ENCODE measurements around the gene LDLRAD4. TPM values are rescaled to one million over a fixed set of nuclear protein-coding genes. Genes with fewer than 3 reads are reported as not detected.

LDLRAD4 gene
- total RNA-seq, 4 donors from 2014 or later: 14.0 to 36.9 (median 29.3) TPM

DNA sequence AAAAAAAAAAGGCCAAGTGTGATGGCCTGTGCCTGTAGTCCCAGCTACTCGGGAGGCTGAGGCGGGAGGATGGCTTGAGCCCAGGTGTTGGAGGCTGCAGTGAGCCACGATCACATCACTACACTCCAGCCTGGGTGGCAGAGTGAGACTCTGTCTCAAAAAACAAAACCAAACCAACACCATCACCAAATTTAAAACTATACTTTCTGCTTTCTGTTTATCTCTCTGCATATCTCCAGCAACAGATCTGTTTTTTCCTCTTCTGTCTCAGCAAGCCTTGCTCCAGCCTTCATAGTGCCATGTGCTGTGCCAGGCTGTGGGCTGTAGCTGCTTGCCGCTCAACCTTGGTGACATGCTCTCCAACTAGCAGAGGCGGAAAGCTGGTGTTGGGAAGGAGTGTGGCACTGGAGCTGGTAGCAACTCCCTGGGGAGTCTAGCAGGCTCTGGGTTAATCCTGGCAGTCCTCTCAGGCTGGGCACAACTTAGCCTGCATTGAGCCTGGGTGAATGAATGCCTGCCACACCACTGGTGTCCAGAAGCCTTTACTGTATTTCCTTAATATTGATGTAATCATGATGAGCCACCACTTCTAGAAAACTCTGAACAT is 204.1 kb downstream of the LDLRAD4 start:
- Histone ChIP-seq H3K9me3 (no peaks in the 10 kb centered on the region), H3K4me1 (no peaks in the 10 kb centered on the region), H3K27me3 (no peaks in the 10 kb centered on the region), H3K36me3 (no peaks in the 10 kb centered on the region), H3K4me3 (no peak overlapping the region), H3K27ac (no peak overlapping the region)
- TF ChIP-seq POLR2A (IDR thresholded peaks at IDR 0.05): no peak
- no peak for TF ChIP-seq EP300 (IDR thresholded peaks at IDR 0.05)
- TF ChIP-seq, protein P1, sequence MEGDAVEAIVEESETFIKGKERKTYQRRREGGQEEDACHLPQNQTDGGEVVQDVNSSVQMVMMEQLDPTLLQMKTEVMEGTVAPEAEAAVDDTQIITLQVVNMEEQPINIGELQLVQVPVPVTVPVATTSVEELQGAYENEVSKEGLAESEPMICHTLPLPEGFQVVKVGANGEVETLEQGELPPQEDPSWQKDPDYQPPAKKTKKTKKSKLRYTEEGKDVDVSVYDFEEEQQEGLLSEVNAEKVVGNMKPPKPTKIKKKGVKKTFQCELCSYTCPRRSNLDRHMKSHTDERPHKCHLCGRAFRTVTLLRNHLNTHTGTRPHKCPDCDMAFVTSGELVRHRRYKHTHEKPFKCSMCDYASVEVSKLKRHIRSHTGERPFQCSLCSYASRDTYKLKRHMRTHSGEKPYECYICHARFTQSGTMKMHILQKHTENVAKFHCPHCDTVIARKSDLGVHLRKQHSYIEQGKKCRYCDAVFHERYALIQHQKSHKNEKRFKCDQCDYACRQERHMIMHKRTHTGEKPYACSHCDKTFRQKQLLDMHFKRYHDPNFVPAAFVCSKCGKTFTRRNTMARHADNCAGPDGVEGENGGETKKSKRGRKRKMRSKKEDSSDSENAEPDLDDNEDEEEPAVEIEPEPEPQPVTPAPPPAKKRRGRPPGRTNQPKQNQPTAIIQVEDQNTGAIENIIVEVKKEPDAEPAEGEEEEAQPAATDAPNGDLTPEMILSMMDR (IDR thresholded peaks at IDR 0.05): no peak
- no peak for DNase-seq (ENCODE audit: low spot score in 2 of 2)
- 89 to 94% methylated on average over 5 of the region's 5 CpGs for WGBS, 2 donors

DNA sequence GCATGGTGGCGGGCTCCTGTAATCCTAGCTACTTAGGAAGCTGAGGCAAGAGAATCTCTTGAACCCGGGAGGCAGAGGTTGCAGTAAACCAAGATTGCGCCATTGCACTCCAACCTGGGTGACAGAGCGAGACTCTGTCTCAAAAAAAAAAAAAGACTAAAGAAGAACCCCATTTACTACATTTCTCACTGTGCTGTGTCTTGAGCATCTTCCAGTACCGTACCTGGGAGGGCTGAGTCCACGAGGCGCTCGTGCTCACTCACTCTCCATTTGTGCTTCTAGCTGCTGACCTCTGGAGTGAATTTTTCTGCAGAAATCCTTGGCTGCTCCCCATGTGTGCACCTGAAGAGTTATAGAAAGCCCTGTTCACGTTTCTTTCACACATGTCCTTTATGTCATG is 204.8 kb downstream of the LDLRAD4 start:
- whole genome bisulfite sequencing, 2 donors: 93 to 95% methylated on average over 9 of the region's 9 CpGs
- Histone ChIP-seq H3K9me3 (no peaks in the 10 kb centered on the region), H3K4me1 (no peaks in the 10 kb centered on the region), H3K36me3 (no peaks in the 10 kb centered on the region), H3K27me3 (no peaks in the 10 kb centered on the region), H3K27ac (no peak overlapping the region), H3K4me3 (no peak overlapping the region)
- TF ChIP-seq, protein P1 (IDR thresholded peaks at IDR 0.05): no peak
- DNase-seq (ENCODE audit: low spot score in 2 of 2): no peak

DNA sequence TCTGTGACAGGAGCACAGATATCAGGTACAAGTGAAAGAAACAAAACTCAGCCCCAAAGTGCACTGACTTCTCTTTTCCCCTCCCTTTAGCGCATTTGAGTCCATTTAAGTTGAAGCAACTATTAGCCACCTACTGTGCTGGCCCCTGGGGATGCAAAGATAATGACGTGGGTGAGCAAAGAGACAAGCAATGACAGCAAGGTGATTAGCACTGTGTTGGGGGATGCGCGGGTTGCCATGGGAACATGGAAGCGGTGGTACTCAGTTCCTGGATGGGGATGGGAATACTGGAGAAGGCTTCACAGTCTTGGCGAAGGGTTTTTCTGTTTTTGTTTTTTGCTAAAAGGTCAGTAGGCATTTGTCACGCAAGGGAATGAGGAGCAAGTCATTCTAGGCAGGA is 205.8 kb downstream of the LDLRAD4 start:
- H3K4me1 ChIP-seq: no peaks in the 10 kb centered on the region
- no peak overlapping the region for H3K27ac ChIP-seq
- no peak for DNase-seq (ENCODE audit: low spot score in 2 of 2)
- TF ChIP-seq, protein P1 (IDR thresholded peaks at IDR 0.05): no peak
- TF ChIP-seq EP300 (IDR thresholded peaks at IDR 0.05) (no peak), POLR2A (IDR thresholded peaks at IDR 0.05) (no peak)
- H3K9me3 ChIP-seq: no peaks in the 10 kb centered on the region
- H3K4me3 ChIP-seq: no peak overlapping the region
- WGBS, 2 donors: 84 to 87% methylated on average over 7 of the region's 7 CpGs
- no peaks in the 10 kb centered on the region for H3K36me3 ChIP-seq
- H3K27me3 ChIP-seq: no peaks in the 10 kb centered on the region

DNA sequence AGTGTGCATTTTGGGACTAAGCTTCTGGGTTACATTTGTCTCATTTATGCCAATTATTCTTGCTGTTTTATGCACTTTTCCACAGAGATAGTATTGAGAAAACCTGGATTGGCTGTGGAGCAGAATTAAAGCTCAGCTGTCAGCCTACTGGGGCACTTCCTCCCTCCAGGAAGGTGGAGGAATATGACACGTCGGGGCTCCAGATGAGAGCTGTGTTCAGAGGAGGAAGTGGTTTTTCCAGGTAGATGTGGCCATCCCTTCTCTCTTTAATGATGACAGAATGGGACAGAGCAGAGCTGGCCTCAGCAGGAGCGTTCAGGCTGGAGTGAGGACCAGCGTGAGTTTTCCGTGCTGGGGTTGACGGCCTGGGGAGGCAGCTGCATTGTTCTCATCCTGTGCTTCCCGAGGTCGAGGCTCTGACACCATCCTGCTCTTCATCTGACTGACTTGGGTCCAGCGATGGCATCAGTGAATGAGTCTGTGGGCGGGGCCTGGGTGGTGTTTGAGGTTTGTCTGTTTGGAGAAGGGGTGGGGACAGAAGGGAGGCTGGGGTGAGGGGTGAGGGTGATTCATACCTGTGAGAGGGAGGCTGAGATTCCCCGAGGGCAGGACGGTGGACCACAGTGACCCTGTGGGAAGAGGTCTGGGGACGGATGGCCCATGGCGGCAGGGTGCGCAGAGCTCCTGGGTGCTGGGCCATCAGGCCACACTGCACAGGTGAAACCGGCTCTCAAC is 207.0 kb downstream of the LDLRAD4 start:
- H3K4me1 ChIP-seq: no peaks in the 10 kb centered on the region
- no peaks in the 10 kb centered on the region for H3K9me3 ChIP-seq
- no peak for DNase-seq (ENCODE audit: low spot score in 2 of 2)
- no peak overlapping the region for H3K4me3 ChIP-seq
- no peaks in the 10 kb centered on the region for H3K36me3 ChIP-seq
- 74 to 81% methylated on average over 16 of the region's 16 CpGs for WGBS, 2 donors
- H3K27me3 ChIP-seq: no peaks in the 10 kb centered on the region
- H3K27ac ChIP-seq: no peak overlapping the region
- TF ChIP-seq EP300 (IDR thresholded peaks at IDR 0.05): no peak
- no peak for TF ChIP-seq POLR2A (IDR thresholded peaks at IDR 0.05)
- TF ChIP-seq, protein P1 (IDR thresholded peaks at IDR 0.05): no peak

DNA sequence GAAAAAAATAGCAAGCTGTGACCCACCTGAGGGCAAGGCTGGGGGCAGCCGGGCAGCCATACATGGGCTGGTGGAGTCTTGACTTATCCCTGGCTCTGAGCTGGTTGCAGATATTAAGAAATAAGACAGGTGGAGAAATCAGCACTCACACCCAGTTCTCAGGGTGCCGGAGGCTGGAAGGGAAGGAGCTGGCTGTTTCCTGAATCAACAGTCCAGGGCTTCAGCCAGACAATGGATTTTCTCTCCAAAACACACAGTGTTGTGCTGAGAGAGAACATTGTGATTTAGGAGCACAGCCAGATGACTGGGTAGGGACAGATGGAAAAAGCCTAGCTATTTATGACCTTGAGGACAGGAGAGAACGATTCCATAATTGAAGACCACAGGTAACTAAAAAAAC is 208.8 kb downstream of the LDLRAD4 start:
- no peak overlapping the region for H3K4me3 ChIP-seq
- H3K36me3 ChIP-seq: no peaks in the 10 kb centered on the region
- H3K27me3 ChIP-seq: no peaks in the 10 kb centered on the region
- WGBS, 2 donors: 54 to 55% methylated on average over 3 of the region's 3 CpGs
- H3K9me3 ChIP-seq: no peaks in the 10 kb centered on the region
- H3K27ac ChIP-seq: peak overlapping the region in 1 of 4 donors; percentile 57
- DNase-seq (ENCODE audit: low spot score in 2 of 2): peak in 1 of 2 donors; percentile 19
- TF ChIP-seq, protein P1 (IDR thresholded peaks at IDR 0.05): no peak
- TF ChIP-seq EP300 (IDR thresholded peaks at IDR 0.05): peak in 1 of 2 donors; percentile 74
- H3K4me1 ChIP-seq: no peaks in the 10 kb centered on the region

Data from tibial nerve (tissue), 4 donors.